Keratinocyte (primary cell): ENCODE measurements around the gene HES3. TPM values are rescaled to one million over a fixed set of nuclear protein-coding genes. Genes with fewer than 3 reads are reported as not detected.
A peak's percentile ranks its signal among the peaks of the same experiment; 100 is the strongest.

ENCODE experiments used
- DNase-seq: peaks from one replicate; pipeline ENCODE4 v3.0.0-alpha.2; 2011; ENCODE audit warnings: low read depth, missing footprints, low spot score
- FAIRE-seq: peaks from 2 replicates; lab custom pipeline; 2011; peaks lifted over from hg19 to GRCh38; lab: Jason Lieb, UNC
- H2AFZ ChIP-seq: 2 replicates; pipeline ENCODE4 v1.6.0; 2012; ENCODE audit warnings: low read length, control low read depth, inconsistent platforms; ENCODE audit not compliant: control insufficient read depth
- H3K27ac ChIP-seq: 2 replicates; pipeline ENCODE4 v1.5.1; 2011; ENCODE audit warnings: low read length; ENCODE audit not compliant: control insufficient read depth, insufficient read depth
- H3K27me3 ChIP-seq: 3 replicates; pipeline ENCODE4 v1.6.0; 2011; ENCODE audit warnings: low read length; ENCODE audit not compliant: control insufficient read depth, insufficient read depth; ENCODE audit errors: extremely low read depth
- H3K36me3 ChIP-seq, 2 experiments: 2 replicates in 1 of 2; 3 replicates in 1 of 2; pipeline ENCODE4 v1.5.1; 2011; ENCODE audit warnings: low read length in 2 of 2, mild to moderate bottlenecking in 1 of 2; ENCODE audit not compliant: control insufficient read depth in 2 of 2, insufficient read depth in 2 of 2; ENCODE audit errors: extremely low read depth in 1 of 2
- H3K4me1 ChIP-seq: 3 replicates; pipeline ENCODE4 v1.5.1; 2011; ENCODE audit warnings: low read length; ENCODE audit not compliant: control insufficient read depth, insufficient read depth; ENCODE audit errors: extremely low read depth
- H3K4me2 ChIP-seq: 3 replicates; pipeline ENCODE4 v1.6.0; 2011; ENCODE audit warnings: low read depth, low read length; ENCODE audit not compliant: control insufficient read depth, insufficient read depth; ENCODE audit errors: extremely low read depth
- H3K4me3 ChIP-seq, 3 experiments: fragments of 200-600 bp in 1 of 3; sonication (generic) in 1 of 3; 2 replicates in 2 of 3; 3 replicates in 1 of 3; pipeline ENCODE4 v1.5.1; 2011 to 2016; ENCODE audit warnings: low read length in 3 of 3, mild to moderate bottlenecking in 3 of 3, control low read depth in 2 of 3, inconsistent platforms in 1 of 3, low read depth in 1 of 3, mixed read lengths in 1 of 3, mixed run types in 1 of 3, moderate library complexity in 1 of 3; ENCODE audit not compliant: control insufficient read depth in 2 of 3, insufficient read depth in 2 of 3; ENCODE audit errors: extremely low read depth in 1 of 3
- H3K79me2 ChIP-seq: 2 replicates; pipeline ENCODE4 v1.6.0; 2012; ENCODE audit warnings: low read length; ENCODE audit not compliant: control insufficient read depth, insufficient read depth
- H3K9ac ChIP-seq: 3 replicates; pipeline ENCODE4 v1.6.0; 2011; ENCODE audit warnings: low read length; ENCODE audit not compliant: control insufficient read depth, insufficient read depth; ENCODE audit errors: extremely low read depth
- H3K9me1 ChIP-seq: 3 replicates; pipeline ENCODE4 v1.6.0; 2011; ENCODE audit warnings: low read length; ENCODE audit not compliant: control insufficient read depth, insufficient read depth; ENCODE audit errors: extremely low read depth
- H3K9me3 ChIP-seq: 2 replicates; pipeline ENCODE4 v1.5.1; 2012; ENCODE audit warnings: low read depth, low read length; ENCODE audit not compliant: control insufficient read depth
- H4K20me1 ChIP-seq: 3 replicates; pipeline ENCODE4 v1.6.0; 2011; ENCODE audit warnings: low read length; ENCODE audit not compliant: control insufficient read depth, insufficient read depth; ENCODE audit errors: extremely low read depth
- EZH2 ChIP-seq: IDR thresholded peaks from one replicate; pipeline ENCODE4 v1.6.1; 2012; ENCODE audit warnings: inconsistent platforms, mild to moderate bottlenecking, low read length, moderate library complexity
- dilution Hi-C: fragments of 300-500 bp; cut with MboI; formaldehyde crosslinking; loops from one replicate; pipeline ENCODE4 v1.7.0; 2020; ENCODE audit warnings: low sequenced_read_pairs; ENCODE audit not compliant: extremely low pct_ligation_motif_present
- polyA plus RNA-seq, 5 experiments: library from polyadenylated mRNA; depleted of rRNA in 3 of 5; stranded (reverse) in 3 of 5; stranded (forward) in 1 of 5; unstranded in 1 of 5; fragments of >200 nt; gene quantifications; 1 replicate in 1 of 5; 2 replicates in 3 of 5; 3 replicates in 1 of 5; pipeline versions ENCODE4 v1.2.1 to v1.2.3, GENCODE V29; 2011 to 2012; ENCODE audit warnings: missing spikeins in 2 of 5, low read depth in 1 of 5, low replicate concordance in 1 of 5
- TF ChIP-seq, protein P1 (sequence below), 3 experiments: IDR thresholded peaks in 1 of 3; conservative IDR thresholded peaks in 1 of 3; optimal IDR thresholded peaks in 1 of 3; 2 replicates in 2 of 3; 3 replicates in 1 of 3; pipeline versions ENCODE3 to v1.5.1; 2011; ENCODE audit warnings: low read length in 3 of 3, mild to moderate bottlenecking in 3 of 3, moderate library complexity in 2 of 3, control low read depth in 1 of 3, inconsistent platforms in 1 of 3; ENCODE audit not compliant: insufficient read depth in 2 of 3; ENCODE audit errors: extremely low read depth in 1 of 3

HES3 gene
- polyA plus RNA-seq, 1 donor (not counting 4 experiments of a cell fraction or from before 2014, with no cell fraction given) = not detected

DNA sequence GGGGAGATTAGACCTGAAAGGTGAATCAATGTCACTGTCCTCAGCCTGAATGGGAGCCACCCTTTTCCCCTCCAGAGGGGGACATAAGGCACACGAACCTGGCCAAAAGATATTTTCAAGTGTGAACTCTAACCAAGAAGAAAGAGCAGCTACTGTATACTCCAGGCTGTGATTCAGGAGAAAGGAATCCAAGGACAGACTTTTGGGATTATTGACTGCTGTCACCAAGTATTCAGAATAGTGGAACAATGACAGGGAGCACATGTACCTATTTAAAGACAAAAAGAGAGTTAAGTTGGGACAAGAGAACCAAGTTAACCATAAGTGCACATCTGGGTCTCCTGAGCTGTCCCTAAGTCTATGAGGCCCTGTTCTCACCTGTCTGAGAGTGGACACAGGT, 10.6 kb upstream of the HES3 start:
- Histone ChIP-seq H3K36me3 (peaks cover 16 to 20% of the 10 kb centered on the region in 2 experiments), H2AFZ (no peak overlapping the region), H3K4me1 (peaks cover 9% of the 10 kb centered on the region), H3K4me2 (no peak overlapping the region), H3K79me2 (peaks cover 25% of the 10 kb centered on the region), H4K20me1 (no peaks in the 10 kb centered on the region), H3K27me3 (no peaks in the 10 kb centered on the region), H3K9ac (no peak overlapping the region), H3K4me3 (no peak overlapping the region), H3K27ac (no peak overlapping the region), H3K9me3 (no peaks in the 10 kb centered on the region), H3K9me1 (no peaks in the 10 kb centered on the region)
- TF ChIP-seq EZH2 = no peak
- TF ChIP-seq, protein P1, sequence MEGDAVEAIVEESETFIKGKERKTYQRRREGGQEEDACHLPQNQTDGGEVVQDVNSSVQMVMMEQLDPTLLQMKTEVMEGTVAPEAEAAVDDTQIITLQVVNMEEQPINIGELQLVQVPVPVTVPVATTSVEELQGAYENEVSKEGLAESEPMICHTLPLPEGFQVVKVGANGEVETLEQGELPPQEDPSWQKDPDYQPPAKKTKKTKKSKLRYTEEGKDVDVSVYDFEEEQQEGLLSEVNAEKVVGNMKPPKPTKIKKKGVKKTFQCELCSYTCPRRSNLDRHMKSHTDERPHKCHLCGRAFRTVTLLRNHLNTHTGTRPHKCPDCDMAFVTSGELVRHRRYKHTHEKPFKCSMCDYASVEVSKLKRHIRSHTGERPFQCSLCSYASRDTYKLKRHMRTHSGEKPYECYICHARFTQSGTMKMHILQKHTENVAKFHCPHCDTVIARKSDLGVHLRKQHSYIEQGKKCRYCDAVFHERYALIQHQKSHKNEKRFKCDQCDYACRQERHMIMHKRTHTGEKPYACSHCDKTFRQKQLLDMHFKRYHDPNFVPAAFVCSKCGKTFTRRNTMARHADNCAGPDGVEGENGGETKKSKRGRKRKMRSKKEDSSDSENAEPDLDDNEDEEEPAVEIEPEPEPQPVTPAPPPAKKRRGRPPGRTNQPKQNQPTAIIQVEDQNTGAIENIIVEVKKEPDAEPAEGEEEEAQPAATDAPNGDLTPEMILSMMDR (optimal IDR thresholded peaks at IDR 0.05 in 1 of 3, IDR thresholded peaks at IDR 0.05 in 1 of 3, conservative IDR thresholded peaks at IDR 0.05 in 1 of 3; ENCODE audit: extremely low read depth in 1 of 3, insufficient read depth in 2 of 3, low read length in 3 of 3) = no peak
- dilution Hi-C loops = no loop called here
- DNase-seq (no peak), FAIRE-seq (no peak)

DNA sequence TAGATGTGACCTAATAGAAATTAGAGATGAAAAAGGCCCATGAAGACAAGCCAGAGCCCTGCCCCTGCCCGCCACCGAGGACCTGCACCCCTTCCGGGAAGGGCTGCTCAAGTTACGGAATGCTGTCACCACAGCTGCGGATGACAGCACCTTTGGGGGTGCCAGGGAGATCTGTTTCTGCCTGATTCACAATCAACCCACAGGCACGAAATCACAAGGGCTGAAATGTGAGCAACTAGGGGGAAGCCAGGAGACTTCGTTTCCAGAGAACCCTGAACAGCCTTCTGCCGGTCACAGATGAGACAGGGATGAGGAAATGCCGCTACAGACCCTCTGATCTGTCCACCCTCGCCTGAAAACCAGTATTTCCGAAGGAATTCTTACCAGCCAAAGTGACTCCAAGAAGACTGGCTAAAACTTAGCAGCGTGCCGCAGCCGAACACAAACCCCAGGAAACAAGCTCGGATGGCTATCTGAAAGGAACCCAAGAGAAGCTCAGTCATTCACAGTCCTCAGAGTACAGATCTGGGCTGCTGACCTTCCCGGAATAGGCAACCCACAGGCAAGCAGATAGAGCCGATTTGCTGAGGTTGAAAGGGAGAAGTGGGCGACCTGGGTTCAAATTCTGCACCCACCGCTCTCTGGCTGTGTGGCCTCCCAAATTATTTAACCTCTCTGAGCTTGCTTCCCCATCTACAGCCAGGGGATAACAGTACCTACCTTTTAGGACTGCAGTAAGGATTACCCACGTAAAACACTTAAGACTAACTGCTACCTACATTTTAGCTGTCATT, 9.3 kb upstream of the HES3 start:
- peak overlapping the region; percentile 48 for H3K27ac ChIP-seq
- no peaks in the 10 kb centered on the region for H3K9me3 ChIP-seq
- peaks cover 9% of the 10 kb centered on the region for H3K4me1 ChIP-seq
- H4K20me1 ChIP-seq = no peaks in the 10 kb centered on the region
- DNase-seq (no peak), FAIRE-seq (no peak)
- H3K27me3 ChIP-seq = no peaks in the 10 kb centered on the region
- H3K79me2 ChIP-seq = peaks cover 25% of the 10 kb centered on the region
- TF ChIP-seq, protein P1 (optimal IDR thresholded peaks at IDR 0.05 in 1 of 3, IDR thresholded peaks at IDR 0.05 in 1 of 3, conservative IDR thresholded peaks at IDR 0.05 in 1 of 3; ENCODE audit: extremely low read depth in 1 of 3, insufficient read depth in 2 of 3, low read length in 3 of 3) = no peak
- TF ChIP-seq EZH2 = no peak
- no peaks in the 10 kb centered on the region for H3K9me1 ChIP-seq
- peaks cover 16 to 20% of the 10 kb centered on the region in 2 experiments for H3K36me3 ChIP-seq
- dilution Hi-C loops = no loop called here
- peak overlapping the region; percentile 33 for H2AFZ ChIP-seq
- peak overlapping the region; percentile 94 for H3K4me2 ChIP-seq
- H3K9ac ChIP-seq = peak overlapping the region; percentile 82
- H3K4me3 ChIP-seq = peak overlapping the region; percentile 72 to 87 (median 77)
